Activated CD4-positive, alpha-beta T cell treated with anti-CD3 and anti-CD28 coated beads, Interleukin-2, amount 10 ng/mL, durations not matched to agents 7 days and 5 days (primary cell): ENCODE measurements around the gene RYR1. TPM values are rescaled to one million over a fixed set of nuclear protein-coding genes. Genes with fewer than 3 reads are reported as not detected.
"Not testable (repeated sequence)": the region's sequence is repeated elsewhere in the genome, so short reads cannot be mapped to it uniquely, and the experiment has no call there.

Experiments
- CTCF ChIA-PET: fragments of 350-600 bp; sonication (Branson Sonifier 250); formaldehyde crosslinking; loops from one replicate; lab custom pipeline; 2021; ENCODE audit warnings: antibody characterized with exemption; lab: Charles Lee
- POLR2A ChIA-PET: fragments of 350-600 bp; sonication (Branson Sonifier 250); formaldehyde crosslinking; loops from one replicate; lab custom pipeline; 2021; ENCODE audit warnings: antibody characterized with exemption; lab: Charles Lee
- DNase-seq: peaks from one replicate; pipeline ENCODE4 v3.0.0-alpha.2; 2020
- H3K27ac Mint-ChIP-seq: one replicate; pipeline ENCODE4 v1.8.0; 2021; ENCODE audit warnings: mild to moderate bottlenecking, moderate library complexity, mixed read lengths
- H3K27me3 Mint-ChIP-seq: one replicate; pipeline ENCODE4 v1.8.0; 2021; ENCODE audit warnings: mixed read lengths
- H3K36me3 Mint-ChIP-seq: one replicate; pipeline ENCODE4 v1.8.0; 2021; ENCODE audit warnings: low read depth, mixed read lengths
- H3K4me1 Mint-ChIP-seq: one replicate; pipeline ENCODE4 v1.8.0; 2021; ENCODE audit warnings: mixed read lengths
- H3K4me3 Mint-ChIP-seq: one replicate; pipeline ENCODE4 v1.8.0; 2021; ENCODE audit warnings: mild to moderate bottlenecking, moderate library complexity, mixed read lengths
- H3K9me3 Mint-ChIP-seq: one replicate; pipeline ENCODE4 v1.8.0; 2021; ENCODE audit warnings: mixed read lengths
- total RNA-seq, 2 experiments: library from RNA; stranded (reverse); gene quantifications; one replicate each; pipeline ENCODE4 v1.2.3, GENCODE V29; 2021

The RYR1 gene
- total RNA-seq, 2 experiments from 2014 or later = 0.79 to 1.0 TPM

- no peaks in the 10 kb centered on the region for H3K9me3 Mint-ChIP-seq
- H3K4me3 Mint-ChIP-seq = peak within 1 kb of the TSS; percentile 88
- H3K27me3 Mint-ChIP-seq = no peaks in the 10 kb centered on the region
- ChIA-PET CTCF (interaction anchor here (0.6 to 5.2 kb wide), 59 partner anchors 11 to 1710 kb away, joined by 3 to 66 read pairs (median 4); partner anchors contain the start of genes ACTN4, ECH1, EIF3K and GGN), POLR2A (interaction anchor here (0.6 to 1.1 kb wide), 5 partner anchors 9 to 439 kb away, joined by 3 to 5 read pairs (median 3); partner anchors contain the start of gene EIF3K)
- H3K4me1 Mint-ChIP-seq = peaks cover 27% of the 10 kb centered on the region
- peak within 1 kb of the TSS; percentile 96 for H3K27ac Mint-ChIP-seq
- DNase-seq = peak; percentile 97
- H3K36me3 Mint-ChIP-seq = peaks cover 15% of the 10 kb centered on the region
Observed at GRCh38 chr19:38402967-38403674, 30.4 kb upstream of the RYR1 start, which contains the start of gene FAM98C. FAM98C (plus strand) TSS chr19:38403093; CDS start chr19:38403154, 61 bp downstream.

GRCh38 chr19:38404858-38405257, 28.6 kb upstream of the RYR1 start:
- Mint-ChIP-seq H3K27me3 (no peaks in the 10 kb centered on the region), H3K4me3 (peak overlapping the region; percentile 53), H3K27ac (peak overlapping the region; percentile 31), H3K9me3 (no peaks in the 10 kb centered on the region), H3K36me3 (peaks cover 17% of the 10 kb centered on the region), H3K4me1 (peaks cover 27% of the 10 kb centered on the region)
- CTCF ChIA-PET = interaction anchor here (0.7 to 5.2 kb wide), 5 partner anchors 9 to 557 kb away, joined by 3 to 66 read pairs (median 4); partner anchors contain the start of genes MRPS12 and SARS2
- POLR2A ChIA-PET = no interaction called here
- no peak for DNase-seq

DNA sequence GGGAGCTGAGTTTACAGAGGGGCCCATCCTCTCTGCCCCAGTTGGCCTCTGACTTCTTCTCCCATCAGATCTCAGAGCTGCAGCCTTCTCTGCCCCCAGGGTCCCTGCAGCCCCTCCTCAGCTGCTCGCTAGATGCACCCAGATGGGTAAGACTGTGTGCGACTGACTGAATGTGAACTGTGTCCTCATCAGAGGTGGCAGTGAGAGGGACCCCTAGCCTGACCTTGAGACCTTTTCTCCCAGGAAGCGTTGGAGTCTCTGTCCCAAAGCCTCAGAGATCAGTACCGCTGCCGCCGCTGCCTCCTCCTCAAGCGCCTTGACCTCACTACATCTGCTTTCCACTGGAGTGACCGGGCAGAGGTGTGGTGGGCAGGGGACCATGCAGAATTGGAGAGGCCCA, 28.2 kb upstream of the RYR1 start:
- POLR2A ChIA-PET = no interaction called here
- no peak overlapping the region for H3K27ac Mint-ChIP-seq

DNA sequence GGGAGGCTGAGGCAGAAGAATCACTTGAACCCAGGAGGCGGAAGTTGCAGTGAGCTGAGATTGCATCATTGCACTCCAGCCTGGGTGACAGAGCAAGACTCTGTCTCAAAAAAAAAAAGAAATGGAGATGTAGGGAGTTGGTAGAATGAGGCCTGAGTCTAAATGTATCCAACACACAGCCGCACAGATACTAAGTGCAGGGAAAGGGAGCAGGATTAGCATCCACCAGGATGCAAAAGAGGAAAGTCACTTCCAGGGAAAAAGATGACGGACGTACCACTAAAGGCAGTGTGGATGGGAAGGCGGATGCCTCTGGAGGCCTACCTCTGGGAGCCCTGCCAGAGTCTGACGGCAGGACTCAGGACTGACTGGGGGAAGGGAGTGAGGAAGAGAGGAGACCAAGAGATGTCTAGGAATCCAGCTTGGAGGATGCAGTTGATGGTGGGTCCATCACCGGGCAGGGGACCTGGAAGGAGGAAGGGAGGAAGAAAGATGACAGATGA, 23.8 kb upstream of the RYR1 start:
- Mint-ChIP-seq H3K27ac (no peak overlapping the region), H3K36me3 (peaks cover 16% of the 10 kb centered on the region), H3K4me3 (no peak overlapping the region), H3K9me3 (no peaks in the 10 kb centered on the region), H3K27me3 (no peaks in the 10 kb centered on the region), H3K4me1 (peaks cover 8% of the 10 kb centered on the region)
- DNase-seq = no peak
- ChIA-PET POLR2A (no interaction called here), CTCF (no interaction called here)

More for the DNA sequence above, 28.2 kb upstream of the RYR1 start:
- Mint-ChIP-seq H3K36me3 (peaks cover 17% of the 10 kb centered on the region), H3K4me3 (peak overlapping the region; percentile 48), H3K4me1 (peaks cover 27% of the 10 kb centered on the region), H3K9me3 (no peaks in the 10 kb centered on the region), H3K27me3 (no peaks in the 10 kb centered on the region)
- no peak for DNase-seq
- CTCF ChIA-PET = interaction anchor here (0.7 to 5.2 kb wide), 5 partner anchors 9 to 557 kb away, joined by 3 to 66 read pairs (median 3); partner anchors contain the start of genes MRPS12 and SARS2

- POLR2A ChIA-PET, H3K9me3 Mint-ChIP-seq, H3K4me3 Mint-ChIP-seq, DNase-seq, H3K27ac Mint-ChIP-seq, H3K4me1 Mint-ChIP-seq, H3K27me3 Mint-ChIP-seq: not testable (repeated sequence)
- peaks cover 10% of the 10 kb centered on the region for H3K36me3 Mint-ChIP-seq
- CTCF ChIA-PET = interaction anchor here (7.2 kb wide), 1 partner anchor 6 kb away, joined by 66 read pairs; the partner anchor contains the start of gene FAM98C
Observed at GRCh38 chr19:38410407-38410806, 23.1 kb upstream of the RYR1 start.

GRCh38 chr19:38411041-38411712, 22.3 kb upstream of the RYR1 start:
- no peak for DNase-seq
- Mint-ChIP-seq H3K27me3 (no peaks in the 10 kb centered on the region), H3K9me3 (no peaks in the 10 kb centered on the region), H3K4me1 (no peaks in the 10 kb centered on the region), H3K36me3 (peaks cover 9% of the 10 kb centered on the region), H3K4me3 (no peak overlapping the region), H3K27ac (no peak overlapping the region)
- ChIA-PET CTCF (interaction anchor here (1.5 to 7.2 kb wide), 2 partner anchors 7 to 33 kb away, joined by 3 to 66 read pairs; partner anchors contain the start of gene FAM98C), POLR2A (no interaction called here)

DNA sequence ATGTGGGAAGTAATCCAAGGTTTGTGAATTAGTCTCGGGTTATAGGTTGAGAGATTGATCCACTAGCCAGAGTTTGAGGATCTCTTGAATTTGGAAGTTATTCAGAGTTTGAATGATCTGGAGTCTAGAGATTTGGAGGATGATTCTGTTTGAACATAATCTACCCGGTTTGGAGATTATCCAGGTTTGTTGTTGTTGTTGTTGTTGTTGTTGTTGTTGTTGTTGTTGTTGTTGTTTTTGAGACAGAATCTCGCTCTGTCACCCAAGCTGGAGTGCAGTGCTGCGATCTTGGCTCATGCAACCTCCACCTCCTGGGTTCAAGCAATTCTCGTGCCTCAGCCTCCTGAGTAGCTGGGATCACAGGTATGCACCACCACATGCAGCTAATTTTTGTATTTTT, 21.6 kb upstream of the RYR1 start:
- H3K9me3 Mint-ChIP-seq, DNase-seq, H3K36me3 Mint-ChIP-seq, H3K4me1 Mint-ChIP-seq, POLR2A ChIA-PET, H3K4me3 Mint-ChIP-seq, H3K27me3 Mint-ChIP-seq, H3K27ac Mint-ChIP-seq: not testable (repeated sequence)
- CTCF ChIA-PET = interaction anchor here (1.5 to 7.2 kb wide), 2 partner anchors 8 to 34 kb away, joined by 3 to 66 read pairs; partner anchors contain the start of gene FAM98C

GRCh38 chr19:38412491-38412890, 21.0 kb upstream of the RYR1 start:
- CTCF ChIA-PET = interaction anchor here (1.5 to 7.2 kb wide), 2 partner anchors 8 to 35 kb away, joined by 3 to 66 read pairs; partner anchors contain the start of gene FAM98C
- POLR2A ChIA-PET = no interaction called here
- no peaks in the 10 kb centered on the region for H3K27me3 Mint-ChIP-seq
- no peak for DNase-seq
- no peak overlapping the region for H3K27ac Mint-ChIP-seq
- H3K4me3 Mint-ChIP-seq = no peak overlapping the region
- H3K9me3 Mint-ChIP-seq = no peaks in the 10 kb centered on the region
- peaks cover 11% of the 10 kb centered on the region for H3K4me1 Mint-ChIP-seq
- H3K36me3 Mint-ChIP-seq = peaks cover 4% of the 10 kb centered on the region

GRCh38 chr19:38412961-38413360, 20.5 kb upstream of the RYR1 start:
- ChIA-PET CTCF (interaction anchor here (7.2 kb wide), 1 partner anchor 9 kb away, joined by 66 read pairs; the partner anchor contains the start of gene FAM98C), POLR2A (no interaction called here)
- H3K4me1 Mint-ChIP-seq = peaks cover 16% of the 10 kb centered on the region
- H3K4me3 Mint-ChIP-seq = no peak overlapping the region
- no peaks in the 10 kb centered on the region for H3K9me3 Mint-ChIP-seq
- no peaks in the 10 kb centered on the region for H3K27me3 Mint-ChIP-seq
- DNase-seq = no peak
- no peak overlapping the region for H3K27ac Mint-ChIP-seq
- H3K36me3 Mint-ChIP-seq = peaks cover 3% of the 10 kb centered on the region

DNA sequence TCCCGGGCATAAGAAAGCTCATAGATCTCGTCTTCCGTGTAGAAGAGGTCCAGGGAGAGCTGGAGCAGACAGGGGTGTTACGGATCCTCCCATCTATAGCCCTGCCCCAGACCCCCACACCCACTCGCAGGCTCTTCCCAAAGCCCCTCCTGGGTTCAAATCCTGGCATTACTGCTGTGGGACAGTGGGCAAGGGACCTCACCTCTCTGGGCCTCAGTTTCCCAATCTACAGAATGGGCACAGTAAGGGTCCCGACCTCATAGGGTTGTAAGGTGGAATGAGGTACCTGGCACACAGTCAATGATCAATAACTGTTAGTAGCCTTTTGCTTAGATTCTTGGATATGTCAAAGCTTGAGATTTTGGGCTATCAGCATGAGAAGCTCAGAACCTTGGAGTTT, 20.1 kb upstream of the RYR1 start:
- Mint-ChIP-seq H3K27me3 (no peaks in the 10 kb centered on the region), H3K4me3 (no peak overlapping the region), H3K9me3 (no peaks in the 10 kb centered on the region), H3K4me1 (peaks cover 19% of the 10 kb centered on the region), H3K36me3 (peaks cover 2% of the 10 kb centered on the region), H3K27ac (no peak overlapping the region)
- CTCF ChIA-PET = interaction anchor here (7.2 kb wide), 1 partner anchor 9 kb away, joined by 66 read pairs; the partner anchor contains the start of gene FAM98C
- DNase-seq = no peak
- POLR2A ChIA-PET = no interaction called here

DNA sequence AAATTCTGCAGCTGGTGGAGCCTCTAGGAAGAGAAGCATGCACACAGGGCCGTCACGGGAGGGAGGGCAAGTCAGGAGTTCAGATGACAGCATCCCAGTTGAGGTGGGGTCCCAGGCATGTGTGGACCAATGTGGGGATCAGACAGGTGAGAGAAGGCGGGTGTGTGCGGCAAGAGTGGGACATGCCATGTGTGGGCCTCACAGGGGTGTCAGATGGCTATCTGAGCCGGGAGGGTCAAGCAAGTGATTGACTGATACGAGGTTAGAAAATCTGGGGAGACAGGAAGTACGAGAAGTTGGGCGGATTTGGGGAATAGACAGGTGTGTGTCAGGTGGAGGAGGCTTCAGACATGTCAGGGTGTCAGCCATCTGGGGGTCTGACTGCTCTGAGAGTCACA, 16.3 kb upstream of the RYR1 start:
- POLR2A ChIA-PET = no interaction called here
- DNase-seq = no peak

More for the DNA sequence above, 16.3 kb upstream of the RYR1 start:
- Mint-ChIP-seq H3K27me3 (no peaks in the 10 kb centered on the region), H3K4me1 (peaks cover 26% of the 10 kb centered on the region), H3K4me3 (peak overlapping the region; percentile 71), H3K36me3 (no peaks in the 10 kb centered on the region), H3K27ac (peak overlapping the region; percentile 61), H3K9me3 (no peaks in the 10 kb centered on the region)
- CTCF ChIA-PET = interaction anchor here (7.2 kb wide), 1 partner anchor 13 kb away, joined by 66 read pairs; the partner anchor contains the start of gene FAM98C
